Panc1 (cell line): ENCODE results near the gene SYNPR. TPM values are rescaled to one million over a fixed set of nuclear protein-coding genes. Genes with fewer than 3 reads are reported as not detected.

ENCODE experiments used
- ATAC-seq: fragments of 200-7000 bp; cut with Tn5 transposase; 2 replicates; pipeline ENCODE4 v1.9.1; 2020; ENCODE audit warnings: mild to moderate bottlenecking, moderate library complexity
- BruUV-seq: library from RNA; stranded (reverse); fragments of 400-500 nt; replicated peaks from 2 replicates; lab custom pipeline; 2021; lab: Mats Ljungman, UMichigan
- CTCF ChIA-PET: fragments of 300-600 bp; sonication (Branson Sonifier 250); formaldehyde crosslinking; loops from one replicate; lab custom pipeline; 2022; ENCODE audit warnings: antibody characterized with exemption; lab: Charles Lee
- POLR2A ChIA-PET: fragments of 300-600 bp; sonication (Branson Sonifier 250); formaldehyde crosslinking; loops from one replicate; lab custom pipeline; 2022; ENCODE audit warnings: antibody characterized with exemption; lab: Charles Lee
- DNase-seq: peaks from one replicate; pipeline ENCODE4 v3.0.0-alpha.2; 2010; ENCODE audit warnings: low read depth, low spot score
- H3K27ac ChIP-seq: 2 replicates; pipeline ENCODE4 v1.5.1; 2011; ENCODE audit warnings: mild to moderate bottlenecking, low read length, inconsistent platforms
- H3K27me3 ChIP-seq: fragments of 200-500 bp; sonication (Bioruptor generic); 2 replicates; pipeline ENCODE4 v1.6.0; 2014; ENCODE audit warnings: low read length, inconsistent platforms; ENCODE audit not compliant: control insufficient read depth, insufficient read depth
- H3K36me3 ChIP-seq: fragments of 200-500 bp; sonication (Bioruptor generic); 2 replicates; pipeline ENCODE4 v1.5.1; 2014; ENCODE audit warnings: inconsistent platforms, mild to moderate bottlenecking, low read length, moderate library complexity; ENCODE audit not compliant: control insufficient read depth, insufficient read depth
- H3K4me1 ChIP-seq: 2 replicates; pipeline ENCODE4 v1.5.1; 2011; ENCODE audit warnings: inconsistent platforms, mild to moderate bottlenecking, low read length, moderate library complexity; ENCODE audit not compliant: control insufficient read depth, insufficient read depth
- H3K4me3 ChIP-seq, 2 experiments: 2 replicates each; pipeline ENCODE4 v1.5.1; 2011 to 2012; ENCODE audit warnings: low read depth in 2 of 2, low read length in 2 of 2, mild to moderate bottlenecking in 2 of 2, inconsistent platforms in 1 of 2, moderate library complexity in 1 of 2
- H3K9me3 ChIP-seq: fragments of 200-500 bp; sonication (Bioruptor generic); 2 replicates; pipeline ENCODE4 v1.5.1; 2014; ENCODE audit warnings: low read depth, mild to moderate bottlenecking, inconsistent platforms, low read length, moderate library complexity; ENCODE audit not compliant: control insufficient read depth, insufficient read depth
- POLR2AphosphoS5 ChIP-seq: IDR thresholded peaks from 2 replicates; pipeline ENCODE4 v1.6.1; 2012; ENCODE audit warnings: mild to moderate bottlenecking, low read depth, low read length, moderate library complexity
- SIN3A ChIP-seq: IDR thresholded peaks from 2 replicates; pipeline ENCODE4 v1.6.1; 2012; ENCODE audit warnings: low read depth, mild to moderate bottlenecking, low read length, moderate library complexity, borderline replicate concordance; ENCODE audit not compliant: insufficient read depth
- TCF7L2 ChIP-seq: IDR thresholded peaks from 2 replicates; pipeline ENCODE4 v1.6.1; 2011; ENCODE audit warnings: mild to moderate bottlenecking, low read depth, low read length, inconsistent platforms
- in situ Hi-C: cut with HindIII; loops from 2 replicates; pipeline ENCODE4 v1.10.0; 2016; ENCODE audit warnings: low sequenced_read_pairs, low pct_unique_long_range_greater_than_20kb
- intact Hi-C: fragments of 100-400 bp; cut with micrococcal nuclease; formaldehyde crosslinking; loops from one replicate; pipeline ENCODE4 v1.10.0; 2022; ENCODE audit not compliant: unreplicated experiment
- total RNA-seq: library from RNA; stranded (reverse); gene quantifications from one replicate; pipeline ENCODE4 v1.2.1, GENCODE V29; 2021; ENCODE audit not compliant: unreplicated experiment
- TF ChIP-seq, protein P1 (sequence below), 2 experiments: IDR thresholded peaks; 2 replicates each; pipeline ENCODE4 v1.6.1; 2011 to 2012; ENCODE audit warnings: low read depth in 2 of 2, control low read depth in 1 of 2, low read length in 1 of 2, mild to moderate bottlenecking in 1 of 2, moderate library complexity in 1 of 2; ENCODE audit not compliant: insufficient read depth in 1 of 2
- TF ChIP-seq, protein P2 (sequence below): fragments of 450-650 bp; IDR thresholded peaks from 2 replicates; pipeline ENCODE4 v1.5.1; 2017; ENCODE audit warnings: mild to moderate bottlenecking

Gene SYNPR
- total RNA-seq, 1 experiment from 2014 or later, result not detected

DNA sequence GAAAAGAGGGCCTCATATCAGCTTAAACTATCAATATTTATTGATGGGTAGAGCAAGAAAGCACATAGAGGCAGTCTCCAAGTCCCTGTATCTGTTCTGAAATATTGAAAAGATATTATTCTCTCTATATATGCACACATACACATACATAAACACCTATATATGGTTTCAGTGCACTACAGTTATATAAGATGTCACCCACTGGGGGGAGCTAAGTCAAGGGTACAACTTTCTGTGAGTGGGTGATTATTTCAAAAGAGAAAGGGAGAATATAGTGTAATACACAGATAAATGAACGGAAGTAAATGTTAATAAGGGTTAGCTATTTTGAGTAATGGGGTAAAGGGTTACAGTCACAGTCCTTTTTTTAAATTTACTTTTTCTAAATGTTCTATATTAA is 383.1 kb downstream of the SYNPR start:
- Histone ChIP-seq H3K27ac (no peak overlapping the region), H3K9me3 (no peaks in the 10 kb centered on the region), H3K4me3 (no peak overlapping the region), H3K27me3 (no peaks in the 10 kb centered on the region), H3K36me3 (no peaks in the 10 kb centered on the region), H3K4me1 (no peaks in the 10 kb centered on the region)
- ATAC-seq (no peak), DNase-seq (no peak)
- in situ Hi-C loops, result no loop called here
- CTCF ChIA-PET, result no interaction called here
- no TSS peak for BruUV-seq
- intact Hi-C loops, result no loop called here
- POLR2A ChIA-PET, result no interaction called here
- TF ChIP-seq, protein P1, sequence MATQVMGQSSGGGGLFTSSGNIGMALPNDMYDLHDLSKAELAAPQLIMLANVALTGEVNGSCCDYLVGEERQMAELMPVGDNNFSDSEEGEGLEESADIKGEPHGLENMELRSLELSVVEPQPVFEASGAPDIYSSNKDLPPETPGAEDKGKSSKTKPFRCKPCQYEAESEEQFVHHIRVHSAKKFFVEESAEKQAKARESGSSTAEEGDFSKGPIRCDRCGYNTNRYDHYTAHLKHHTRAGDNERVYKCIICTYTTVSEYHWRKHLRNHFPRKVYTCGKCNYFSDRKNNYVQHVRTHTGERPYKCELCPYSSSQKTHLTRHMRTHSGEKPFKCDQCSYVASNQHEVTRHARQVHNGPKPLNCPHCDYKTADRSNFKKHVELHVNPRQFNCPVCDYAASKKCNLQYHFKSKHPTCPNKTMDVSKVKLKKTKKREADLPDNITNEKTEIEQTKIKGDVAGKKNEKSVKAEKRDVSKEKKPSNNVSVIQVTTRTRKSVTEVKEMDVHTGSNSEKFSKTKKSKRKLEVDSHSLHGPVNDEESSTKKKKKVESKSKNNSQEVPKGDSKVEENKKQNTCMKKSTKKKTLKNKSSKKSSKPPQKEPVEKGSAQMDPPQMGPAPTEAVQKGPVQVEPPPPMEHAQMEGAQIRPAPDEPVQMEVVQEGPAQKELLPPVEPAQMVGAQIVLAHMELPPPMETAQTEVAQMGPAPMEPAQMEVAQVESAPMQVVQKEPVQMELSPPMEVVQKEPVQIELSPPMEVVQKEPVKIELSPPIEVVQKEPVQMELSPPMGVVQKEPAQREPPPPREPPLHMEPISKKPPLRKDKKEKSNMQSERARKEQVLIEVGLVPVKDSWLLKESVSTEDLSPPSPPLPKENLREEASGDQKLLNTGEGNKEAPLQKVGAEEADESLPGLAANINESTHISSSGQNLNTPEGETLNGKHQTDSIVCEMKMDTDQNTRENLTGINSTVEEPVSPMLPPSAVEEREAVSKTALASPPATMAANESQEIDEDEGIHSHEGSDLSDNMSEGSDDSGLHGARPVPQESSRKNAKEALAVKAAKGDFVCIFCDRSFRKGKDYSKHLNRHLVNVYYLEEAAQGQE (IDR thresholded peaks at IDR 0.05; ENCODE audit: insufficient read depth in 1 of 2, low read depth in 2 of 2, low read length in 1 of 2), result no peak

DNA sequence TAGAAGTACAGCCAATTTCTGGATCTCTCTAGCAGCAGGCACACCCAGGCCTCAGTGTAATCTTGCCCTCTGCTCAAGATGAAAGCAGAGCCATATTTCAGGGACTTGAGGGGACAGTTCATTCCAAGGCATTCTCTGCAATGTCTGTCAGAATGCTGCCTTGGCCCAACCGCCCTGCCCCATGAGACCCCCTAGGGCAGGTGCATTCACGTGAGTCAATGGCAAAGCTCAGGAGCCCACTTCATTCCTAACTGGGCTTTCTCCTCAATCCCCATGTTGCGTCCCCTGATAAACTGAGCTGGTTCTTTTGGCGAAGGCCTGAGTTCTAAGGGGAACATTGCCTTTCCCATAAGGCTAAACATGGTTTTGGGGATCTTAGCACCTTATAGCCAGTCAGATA is 383.9 kb downstream of the SYNPR start:
- Histone ChIP-seq H3K27me3 (no peaks in the 10 kb centered on the region), H3K4me3 (no peak overlapping the region), H3K9me3 (no peaks in the 10 kb centered on the region), H3K36me3 (no peaks in the 10 kb centered on the region), H3K27ac (no peak overlapping the region), H3K4me1 (no peaks in the 10 kb centered on the region)
- CTCF ChIA-PET, result no interaction called here
- DNase-seq (no peak), ATAC-seq (no peak)
- TF ChIP-seq, protein P2, sequence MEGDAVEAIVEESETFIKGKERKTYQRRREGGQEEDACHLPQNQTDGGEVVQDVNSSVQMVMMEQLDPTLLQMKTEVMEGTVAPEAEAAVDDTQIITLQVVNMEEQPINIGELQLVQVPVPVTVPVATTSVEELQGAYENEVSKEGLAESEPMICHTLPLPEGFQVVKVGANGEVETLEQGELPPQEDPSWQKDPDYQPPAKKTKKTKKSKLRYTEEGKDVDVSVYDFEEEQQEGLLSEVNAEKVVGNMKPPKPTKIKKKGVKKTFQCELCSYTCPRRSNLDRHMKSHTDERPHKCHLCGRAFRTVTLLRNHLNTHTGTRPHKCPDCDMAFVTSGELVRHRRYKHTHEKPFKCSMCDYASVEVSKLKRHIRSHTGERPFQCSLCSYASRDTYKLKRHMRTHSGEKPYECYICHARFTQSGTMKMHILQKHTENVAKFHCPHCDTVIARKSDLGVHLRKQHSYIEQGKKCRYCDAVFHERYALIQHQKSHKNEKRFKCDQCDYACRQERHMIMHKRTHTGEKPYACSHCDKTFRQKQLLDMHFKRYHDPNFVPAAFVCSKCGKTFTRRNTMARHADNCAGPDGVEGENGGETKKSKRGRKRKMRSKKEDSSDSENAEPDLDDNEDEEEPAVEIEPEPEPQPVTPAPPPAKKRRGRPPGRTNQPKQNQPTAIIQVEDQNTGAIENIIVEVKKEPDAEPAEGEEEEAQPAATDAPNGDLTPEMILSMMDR, result no peak
- TF ChIP-seq POLR2AphosphoS5 (no peak), TCF7L2 (no peak), SIN3A (no peak)
- TF ChIP-seq, protein P1 (IDR thresholded peaks at IDR 0.05; ENCODE audit: insufficient read depth in 1 of 2, low read depth in 2 of 2, low read length in 1 of 2), result no peak
- intact Hi-C loops (no loop called here), in situ Hi-C loops (no loop called here)
- BruUV-seq, result no TSS peak
- POLR2A ChIA-PET, result no interaction called here
